Activated T-cell treated with anti-CD3 and anti-CD28 coated beads, Interleukin-2, amount 50 U/mL, for 1 hour (primary cell): ENCODE results near the gene VEZT.
"Not testable (repeated sequence)": the region's sequence is repeated elsewhere in the genome, so short reads cannot be mapped to it uniquely, and the experiment has no call there.

ENCODE experiments used
- DNase-seq: peaks from one replicate; pipeline ENCODE4 v3.0.0-alpha.2; 2020

VEZT gene

GRCh38 chr12:95322326-95322725 is 104.7 kb downstream of the VEZT start:
- DNase-seq: no peak

GRCh38 chr12:95323212-95323611 is 105.6 kb downstream of the VEZT start:
- no peak for DNase-seq

- DNase-seq: not testable (repeated sequence)
Observed at GRCh38 chr12:95324246-95324645, 106.6 kb downstream of the VEZT start.

GRCh38 chr12:95325501-95325900 is 107.9 kb downstream of the VEZT start:
- no peak for DNase-seq

- no peak for DNase-seq
Observed at GRCh38 chr12:95326445-95326844, 108.8 kb downstream of the VEZT start.

GRCh38 chr12:95326855-95327254 is 109.2 kb downstream of the VEZT start:
- no peak for DNase-seq

GRCh38 chr12:95328708-95329107 is 111.1 kb downstream of the VEZT start:
- DNase-seq: no peak

- no peak for DNase-seq
Observed at GRCh38 chr12:95335948-95336347, 118.3 kb downstream of the VEZT start.

GRCh38 chr12:95336387-95337067 is 118.9 kb downstream of the VEZT start:
- no peak for DNase-seq

- DNase-seq: no peak
Observed at GRCh38 chr12:95337146-95337545, 119.5 kb downstream of the VEZT start.

GRCh38 chr12:95339086-95339788 is 121.6 kb downstream of the VEZT start:
- DNase-seq: no peak

GRCh38 chr12:95342008-95342407 is 124.4 kb downstream of the VEZT start:
- DNase-seq: no peak

- no peak for DNase-seq
Observed at GRCh38 chr12:95343461-95344230, 126.0 kb downstream of the VEZT start.

GRCh38 chr12:95349291-95349690 is 131.7 kb downstream of the VEZT start:
- no peak for DNase-seq

GRCh38 chr12:95351748-95352147 is 134.1 kb downstream of the VEZT start:
- DNase-seq: no peak
